GM18520 (cell line): ENCODE results near the gene AKAP11.
"Not testable (repeated sequence)": the region's sequence is repeated elsewhere in the genome, so short reads cannot be mapped to it uniquely, and the experiment has no call there.

Experiments
- ATAC-seq: cut with Tn5 transposase; IDR thresholded peaks from one replicate; pipeline ENCODE4 v1.9.1; 2021; ENCODE audit not compliant: unreplicated experiment

The AKAP11 gene

GRCh38 chr13:42272115-42272803 is at the start of gene AKAP11:
TSS of gene AKAP11 (plus strand) at chr13:42272152. CDS start at chr13:42286349, 14,197 bp downstream.
- ATAC-seq: peak; percentile 2

DNA sequence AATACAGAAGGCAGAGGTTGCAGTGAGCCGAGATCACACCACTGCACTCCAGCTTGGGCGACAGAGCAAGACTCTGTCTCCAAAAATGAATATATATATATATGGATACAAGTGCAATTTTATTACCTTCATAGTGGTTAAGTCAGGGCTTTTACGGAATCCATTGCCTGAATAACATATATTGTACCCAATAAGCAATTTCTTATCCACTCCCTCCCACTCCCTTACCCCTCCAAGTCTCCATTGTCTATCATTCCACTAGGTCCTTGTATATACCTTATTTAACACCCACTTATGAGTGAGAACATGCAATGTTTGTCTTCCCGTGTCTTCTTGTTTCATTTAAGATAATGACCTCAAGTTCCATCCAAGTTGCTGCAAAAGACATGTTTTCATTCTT is 48.3 kb upstream of the AKAP11 start:
- ATAC-seq: no peak

DNA sequence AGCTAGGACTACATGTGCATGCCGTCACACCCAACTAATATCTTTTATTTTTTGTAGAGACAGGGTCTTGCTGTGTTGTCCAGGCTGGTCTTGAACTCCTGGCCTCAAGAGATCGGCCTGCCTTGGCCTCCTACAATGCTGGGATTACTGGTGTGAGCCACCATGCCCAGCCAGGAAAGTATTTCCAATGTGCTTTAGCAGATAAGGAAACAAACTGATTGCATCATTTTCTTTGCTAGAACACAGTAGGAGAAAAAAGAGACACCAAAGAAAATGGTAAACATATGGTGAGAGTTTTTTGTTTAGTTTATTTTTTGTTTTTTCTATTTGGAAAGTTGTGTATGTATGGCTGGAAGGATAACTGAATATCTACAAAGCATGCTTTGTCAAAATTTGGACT is 46.9 kb upstream of the AKAP11 start:
- no peak for ATAC-seq

DNA sequence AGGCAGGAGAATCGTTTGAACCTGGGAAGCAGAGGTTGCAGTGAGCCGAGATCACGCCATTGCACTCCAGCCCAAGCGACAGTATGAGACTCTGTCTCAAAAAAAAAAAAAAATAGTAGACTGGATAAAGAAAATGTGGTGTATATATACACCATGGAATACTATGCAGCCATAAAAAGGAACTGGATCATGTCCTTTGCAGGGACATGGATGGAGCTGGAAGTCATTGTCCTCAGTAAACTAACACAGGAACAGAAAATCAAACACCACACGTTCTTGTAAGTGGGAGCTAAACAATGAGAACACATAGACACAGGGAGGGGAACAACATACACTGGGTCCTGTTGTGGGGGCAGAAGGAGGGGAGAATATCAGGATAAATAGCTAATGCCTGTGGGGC is 45.2 kb upstream of the AKAP11 start:
- not testable (repeated sequence) for ATAC-seq

DNA sequence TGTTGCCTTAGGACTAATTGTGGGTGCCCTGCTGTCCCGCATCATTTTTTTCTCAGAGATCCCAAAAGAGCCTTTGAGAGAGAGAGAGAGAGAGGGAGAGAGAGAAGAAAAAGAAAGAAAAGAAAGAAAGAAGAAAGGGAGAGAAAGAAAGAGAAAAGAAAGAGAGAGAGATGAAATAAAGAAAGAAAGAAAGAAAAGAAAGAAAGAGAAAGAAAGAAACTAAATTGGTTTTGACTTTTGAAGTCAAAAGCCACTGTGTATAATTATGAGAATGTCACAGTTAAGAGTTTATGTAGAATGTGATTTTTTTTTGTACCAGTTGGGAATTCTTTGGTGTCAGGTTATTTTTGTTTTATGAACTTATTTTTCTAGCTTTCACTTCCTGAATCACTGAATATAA is 43.4 kb upstream of the AKAP11 start:
- ATAC-seq: no peak

GRCh38 chr13:42229287-42229686 is 42.7 kb upstream of the AKAP11 start:
- no peak for ATAC-seq

- ATAC-seq: no peak
These were observed 39.3 kb upstream of the AKAP11 start for GRCh38 chr13:42232671-42233070.

DNA sequence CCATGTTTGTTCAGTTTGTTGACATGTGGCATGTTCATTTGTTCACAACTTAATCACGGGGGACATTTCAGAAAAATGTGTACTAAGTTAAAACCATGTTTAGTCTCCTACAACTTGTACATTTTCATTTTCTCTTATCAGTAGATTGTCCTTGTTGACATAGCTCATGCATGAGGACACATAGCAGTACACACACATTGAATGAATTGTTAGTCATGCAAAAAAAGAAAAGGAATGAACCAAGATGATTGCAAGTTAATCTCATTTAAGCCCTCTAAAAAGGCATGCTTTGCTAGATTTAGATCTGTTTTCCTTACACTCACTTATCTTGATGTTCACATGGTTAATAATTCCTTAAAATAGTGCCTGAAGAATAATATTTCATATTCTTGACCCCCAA is 38.2 kb upstream of the AKAP11 start:
- ATAC-seq: no peak

DNA sequence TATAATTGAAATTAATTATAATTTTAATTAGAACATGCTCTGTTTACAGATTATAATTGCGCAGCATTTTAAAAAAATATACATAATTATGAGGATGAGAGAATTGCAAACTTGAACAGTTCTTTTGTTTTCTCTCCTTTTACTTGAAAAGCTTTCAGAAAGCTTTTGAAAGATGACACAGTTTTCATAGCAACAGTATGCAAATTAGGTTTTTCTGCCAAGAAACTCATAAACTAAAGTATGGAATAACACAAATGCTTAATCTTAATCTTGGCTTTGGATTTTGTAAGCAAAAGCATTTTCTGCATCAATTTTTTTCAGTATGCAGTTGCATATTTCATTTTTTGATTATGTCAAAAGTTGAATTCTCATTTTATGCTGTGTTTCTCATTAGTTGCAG is 32.8 kb upstream of the AKAP11 start:
- no peak for ATAC-seq

DNA sequence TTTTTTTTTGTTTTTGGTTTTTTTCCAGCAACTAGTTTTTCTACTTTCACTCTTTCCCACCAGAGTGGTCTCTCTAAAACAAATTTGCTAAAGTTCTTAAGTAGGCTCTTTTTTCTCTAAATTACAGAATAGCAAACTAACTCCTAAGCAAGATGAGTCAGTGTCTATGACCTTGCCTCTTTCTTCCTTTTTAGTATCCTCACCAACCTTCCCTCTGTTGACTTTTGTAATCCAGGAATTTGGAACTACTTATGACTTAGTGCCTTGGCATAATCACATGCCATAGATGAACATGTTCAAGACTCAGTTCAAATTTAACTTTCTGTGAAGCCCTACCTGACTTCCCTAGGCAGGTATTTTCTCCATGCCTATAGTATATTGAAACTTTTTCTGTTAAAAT is 32.3 kb upstream of the AKAP11 start:
- no peak for ATAC-seq

DNA sequence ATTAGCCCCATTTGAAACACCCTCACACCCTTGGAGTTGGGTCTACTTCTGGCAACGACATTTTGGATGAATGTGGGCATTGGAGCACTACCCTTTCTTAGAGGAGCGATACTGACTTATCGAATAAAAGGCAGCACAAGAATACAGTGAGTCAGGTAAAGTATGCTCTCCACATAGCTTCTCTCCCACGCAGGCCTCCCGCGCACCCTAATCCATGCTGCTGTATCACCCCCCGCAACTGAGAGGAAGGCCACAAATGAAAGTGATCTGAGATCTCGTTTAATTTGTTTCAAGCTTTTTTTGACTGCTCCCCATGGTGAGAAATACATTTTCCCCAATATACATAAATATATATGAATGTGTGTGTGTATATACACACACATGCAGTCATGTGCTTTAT is 25.4 kb upstream of the AKAP11 start:
- no peak for ATAC-seq

- no peak for ATAC-seq
These were observed 24.1 kb upstream of the AKAP11 start for GRCh38 chr13:42247883-42248282.

- no peak for ATAC-seq
These were observed 16.1 kb upstream of the AKAP11 start for GRCh38 chr13:42255886-42256285.

DNA sequence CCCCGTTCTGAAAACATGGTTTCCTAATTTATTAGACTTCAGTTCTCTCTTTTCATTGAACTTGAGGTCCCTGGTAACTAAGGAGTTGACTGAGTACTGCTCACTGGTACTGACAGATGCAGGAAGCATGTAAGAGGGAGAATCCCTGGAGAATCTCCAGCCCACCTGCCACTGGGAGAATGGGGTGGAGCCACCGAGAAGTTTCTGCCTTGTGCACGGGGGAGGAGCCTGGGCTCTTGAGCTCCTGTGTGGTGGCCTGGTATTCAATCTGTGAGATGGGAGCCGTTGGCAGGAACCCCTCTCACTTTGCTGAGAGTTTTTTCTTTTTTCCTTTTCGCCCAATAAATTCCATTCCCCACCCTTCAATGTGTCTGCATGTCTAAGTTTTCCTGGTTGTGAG is 13.2 kb upstream of the AKAP11 start:
- ATAC-seq: no peak

- no peak for ATAC-seq
These were observed 12.4 kb upstream of the AKAP11 start for GRCh38 chr13:42259515-42259914.

- no peak for ATAC-seq
These were observed 10.9 kb upstream of the AKAP11 start for GRCh38 chr13:42260903-42261654.

- ATAC-seq: no peak
These were observed 5.5 kb upstream of the AKAP11 start for GRCh38 chr13:42266473-42266872.

DNA sequence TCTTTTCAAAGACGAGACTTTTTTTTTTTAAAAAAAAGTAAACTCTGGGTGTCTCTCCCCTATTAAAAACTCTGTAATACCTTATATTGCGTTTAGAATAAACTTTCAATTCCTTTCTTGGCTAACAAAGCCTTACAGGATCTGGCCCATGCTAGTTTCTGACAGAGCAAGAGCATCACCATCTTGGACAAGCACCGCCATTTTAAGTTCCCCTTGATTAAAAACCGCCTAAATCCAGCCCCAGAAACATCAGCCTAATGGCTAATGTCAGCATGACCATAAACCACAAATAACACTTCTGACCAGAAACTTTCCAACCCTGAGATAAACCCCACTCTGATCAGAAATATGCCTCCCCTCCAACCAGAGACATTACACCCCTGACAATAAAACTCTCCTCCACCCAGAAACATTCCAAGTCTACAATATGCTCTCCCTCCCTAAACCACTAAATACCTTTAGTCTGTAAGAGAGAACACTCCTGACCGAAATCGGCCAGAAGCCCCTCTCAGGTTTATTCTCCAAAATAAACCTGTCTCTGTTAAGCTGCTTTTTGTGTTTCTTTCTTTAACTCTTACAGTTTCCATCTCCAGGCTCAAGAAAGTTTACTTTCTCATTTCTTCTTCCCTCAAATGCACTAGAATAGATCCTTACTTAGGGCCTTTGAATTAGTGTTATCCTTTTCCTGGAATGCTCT is 1.6 kb upstream of the AKAP11 start:
- no peak for ATAC-seq

GRCh38 chr13:42270857-42271215 is 1.1 kb upstream of the AKAP11 start:
- no peak for ATAC-seq

GRCh38 chr13:42271337-42272114 is 426 bp upstream of the AKAP11 start:
- ATAC-seq: peak; percentile 67

- ATAC-seq: no peak
These were observed 838 bp downstream of the AKAP11 start for GRCh38 chr13:42272804-42273175.
